G401.6 (cell line): ENCODE results near the gene PIAS1.
"Not testable (repeated sequence)": the region's sequence is repeated elsewhere in the genome, so short reads cannot be mapped to it uniquely, and the experiment has no call there.

Source experiments
- FAIRE-seq: peaks from 2 replicates; lab custom pipeline; 2012; peaks lifted over from hg19 to GRCh38; lab: Jason Lieb, UNC

PIAS1 gene

DNA sequence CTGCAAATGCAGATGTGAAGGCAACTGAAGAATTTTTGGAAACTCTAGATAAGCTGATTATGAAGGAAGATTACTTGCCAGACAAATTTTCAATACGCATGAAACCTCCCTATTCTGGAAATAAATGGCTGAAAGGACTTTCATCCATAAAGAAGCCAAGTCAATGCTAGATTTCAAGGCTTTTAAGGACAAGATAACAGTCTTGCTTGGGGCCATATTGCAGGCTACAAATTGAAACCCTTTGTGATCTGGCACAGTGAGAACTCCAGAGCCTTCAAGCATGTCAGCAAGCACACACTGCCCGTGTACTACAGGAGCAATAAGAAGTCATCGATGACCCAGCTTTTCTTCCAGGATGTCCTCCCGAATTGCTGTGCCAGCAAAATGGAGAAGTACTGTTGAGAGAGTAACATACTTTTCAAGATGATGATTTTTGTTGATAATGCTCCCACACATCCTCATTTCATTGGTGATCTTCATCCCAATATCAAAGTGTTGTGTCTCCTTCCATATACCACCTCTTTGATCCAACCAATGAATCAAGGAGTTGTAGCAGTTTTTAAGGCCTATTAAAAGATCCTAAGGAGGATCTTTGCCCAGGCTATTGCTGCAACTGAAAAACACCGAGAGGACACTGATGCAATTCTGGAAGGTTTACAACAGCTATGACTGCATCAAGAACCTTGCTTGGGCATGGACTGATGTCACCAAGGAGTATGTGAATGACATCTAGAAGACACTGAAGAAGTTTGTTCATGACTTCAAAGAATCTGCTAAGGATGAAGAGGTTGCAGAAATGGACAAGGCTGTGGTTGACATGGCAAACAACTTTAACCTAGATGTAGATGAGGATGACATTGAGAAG is 130.7 kb downstream of the PIAS1 start:
- FAIRE-seq: no peak

DNA sequence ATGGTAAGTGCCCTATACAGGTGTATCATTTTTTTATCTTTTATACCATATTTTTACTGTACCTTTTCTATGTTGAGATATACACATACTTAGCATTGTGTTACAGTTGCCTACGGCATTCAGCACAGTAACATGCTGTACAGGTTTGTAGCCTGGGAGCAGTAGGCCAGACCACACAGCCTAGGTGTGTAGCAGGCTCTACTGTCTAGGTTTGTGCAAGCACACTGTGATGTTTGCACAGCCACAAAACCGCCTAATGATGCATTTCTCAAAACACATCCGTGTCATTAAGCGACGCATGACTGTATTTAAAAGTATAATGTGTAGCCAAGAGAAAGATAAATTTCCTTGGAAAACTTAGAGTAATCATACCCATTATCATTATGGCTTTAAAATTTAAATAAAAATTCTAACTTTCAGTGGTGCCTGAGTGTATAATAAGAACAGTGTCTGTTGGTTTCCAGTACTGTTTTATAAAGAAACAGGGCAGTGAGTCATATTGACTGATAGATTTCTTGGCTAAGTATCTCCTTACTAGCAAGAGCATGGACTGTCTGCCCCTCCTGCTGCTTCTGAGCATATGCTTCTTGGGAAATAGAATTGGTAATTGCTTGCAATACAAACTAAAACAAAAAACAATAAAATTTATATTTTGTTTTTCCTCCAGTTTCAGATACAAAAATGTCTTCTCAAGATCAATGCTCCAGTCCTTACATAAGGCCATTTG is 132.7 kb downstream of the PIAS1 start:
- no peak for FAIRE-seq

DNA sequence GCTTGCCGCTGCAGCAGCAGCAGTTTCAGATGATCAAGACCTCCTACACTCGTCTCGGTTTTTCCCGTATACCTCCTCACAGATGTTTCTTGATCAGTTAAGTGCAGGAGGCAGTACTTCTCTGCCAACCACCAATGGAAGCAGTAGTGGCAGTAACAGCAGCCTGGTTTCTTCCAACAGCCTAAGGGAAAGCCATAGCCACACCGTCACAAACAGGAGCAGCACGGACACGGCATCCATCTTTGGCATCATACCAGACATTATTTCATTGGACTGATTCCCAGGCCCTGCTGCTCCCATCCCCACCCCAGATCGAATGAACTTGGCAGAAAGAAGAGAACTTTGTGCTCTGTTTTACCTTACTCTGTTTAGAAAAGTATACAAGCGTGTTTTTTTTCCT is 133.4 kb downstream of the PIAS1 start:
- FAIRE-seq: no peak

DNA sequence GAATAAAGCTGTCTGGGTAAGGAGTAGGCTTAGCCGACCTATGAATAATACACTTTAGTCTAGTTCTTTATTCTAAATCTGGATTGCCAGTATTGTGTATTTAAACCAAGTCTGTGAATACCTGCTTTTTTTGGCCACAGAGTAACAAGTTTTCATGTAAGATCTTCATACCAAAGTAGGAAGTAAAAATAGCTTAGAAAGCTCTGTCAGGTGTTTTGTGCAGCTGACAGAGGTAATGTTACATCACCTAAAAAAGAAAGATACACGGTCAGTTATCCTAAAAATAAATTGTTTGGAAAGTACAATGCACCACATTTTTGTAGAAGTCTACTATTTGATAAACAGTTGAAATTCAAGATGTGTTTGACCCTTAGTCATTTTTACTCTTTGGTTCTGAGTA is 134.5 kb downstream of the PIAS1 start:
- no peak for FAIRE-seq

DNA sequence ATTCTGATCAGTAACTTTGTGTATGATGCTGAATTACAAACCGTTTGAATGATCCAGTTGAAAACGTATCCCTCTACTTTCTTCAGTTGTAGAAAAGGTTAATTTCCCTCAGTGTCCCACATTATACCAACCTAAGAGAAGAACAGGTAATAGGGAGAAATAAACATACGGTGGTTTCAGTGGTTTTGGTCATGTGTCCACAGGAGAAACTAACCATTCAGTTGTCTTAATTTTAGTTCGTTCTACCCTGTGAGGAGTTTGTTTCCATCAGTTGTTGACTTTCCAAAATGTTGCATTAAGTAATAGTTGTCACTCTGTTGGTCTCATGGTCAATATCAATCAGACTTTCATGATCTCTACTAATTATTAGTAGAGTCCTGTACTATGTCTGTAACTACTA is 135.9 kb downstream of the PIAS1 start:
- FAIRE-seq: no peak

DNA sequence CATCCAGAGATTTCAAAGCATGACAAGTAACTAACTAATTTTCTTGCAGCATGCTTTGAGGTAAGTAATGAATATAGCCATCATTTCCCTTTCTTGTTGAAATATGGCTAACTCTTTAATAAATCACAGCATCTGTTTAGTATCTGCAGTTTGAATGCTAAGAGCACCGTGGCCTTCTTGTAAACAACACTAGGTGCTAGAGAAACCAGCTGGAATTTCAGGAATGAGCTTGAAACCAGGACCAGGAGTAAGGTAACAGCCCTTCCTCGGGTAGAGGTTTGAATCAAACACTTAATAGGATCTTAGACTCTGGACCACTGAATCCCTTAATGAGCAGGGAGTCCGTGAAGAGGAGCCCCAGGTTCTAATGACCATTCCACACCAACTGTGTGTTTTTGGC is 137.4 kb downstream of the PIAS1 start:
- FAIRE-seq: no peak

DNA sequence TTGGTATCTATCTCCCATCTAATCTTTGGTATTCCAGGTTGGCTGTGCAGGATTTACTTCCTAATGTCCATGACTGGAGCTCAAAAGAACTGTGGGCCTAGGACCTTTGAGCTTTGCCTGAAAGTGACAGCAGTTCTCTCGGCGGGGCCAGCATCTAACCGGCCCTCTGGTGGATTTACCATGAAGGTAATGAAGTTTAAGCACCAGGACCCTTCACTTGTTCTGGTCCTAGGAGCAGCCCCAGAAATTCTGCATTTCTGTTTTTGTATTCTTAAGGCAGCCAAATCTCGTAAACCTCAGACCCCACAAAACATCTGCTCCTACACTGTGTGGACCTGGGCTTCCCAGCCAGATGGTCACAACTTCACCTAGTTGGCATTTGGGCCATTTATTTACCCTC is 138.0 kb downstream of the PIAS1 start:
- FAIRE-seq: no peak

DNA sequence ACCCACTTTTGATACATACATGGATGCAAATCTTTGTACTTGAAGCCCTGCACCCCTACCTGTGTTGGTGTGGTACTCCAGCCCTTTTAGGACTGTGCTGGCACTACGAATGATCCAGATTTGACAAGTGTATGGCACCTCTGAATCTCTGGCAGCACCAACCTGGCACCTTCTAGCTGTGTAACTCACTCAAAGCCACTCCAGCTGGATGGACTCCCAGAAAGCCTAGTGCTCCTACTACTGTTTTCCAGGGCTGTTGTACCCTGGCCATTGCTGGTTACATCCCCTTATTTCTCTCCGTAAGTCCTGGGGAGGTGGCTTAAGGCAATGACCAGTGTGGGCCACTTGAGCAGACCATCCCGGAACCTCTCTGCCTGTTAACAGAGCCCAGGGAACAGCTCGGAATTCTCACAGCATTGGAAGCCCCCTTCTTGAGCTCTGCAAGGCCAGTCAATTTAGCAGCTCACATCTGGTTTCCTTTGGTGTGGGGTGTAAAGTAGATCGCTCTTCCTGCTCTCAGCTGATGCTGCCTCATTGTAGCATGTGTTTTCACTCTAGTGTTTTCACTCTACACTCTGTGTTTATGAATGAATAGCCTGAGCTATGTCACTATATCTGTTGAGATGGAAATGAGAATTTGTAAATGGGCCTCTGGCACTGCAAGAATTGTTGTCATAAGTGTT is 138.8 kb downstream of the PIAS1 start:
- FAIRE-seq: no peak

DNA sequence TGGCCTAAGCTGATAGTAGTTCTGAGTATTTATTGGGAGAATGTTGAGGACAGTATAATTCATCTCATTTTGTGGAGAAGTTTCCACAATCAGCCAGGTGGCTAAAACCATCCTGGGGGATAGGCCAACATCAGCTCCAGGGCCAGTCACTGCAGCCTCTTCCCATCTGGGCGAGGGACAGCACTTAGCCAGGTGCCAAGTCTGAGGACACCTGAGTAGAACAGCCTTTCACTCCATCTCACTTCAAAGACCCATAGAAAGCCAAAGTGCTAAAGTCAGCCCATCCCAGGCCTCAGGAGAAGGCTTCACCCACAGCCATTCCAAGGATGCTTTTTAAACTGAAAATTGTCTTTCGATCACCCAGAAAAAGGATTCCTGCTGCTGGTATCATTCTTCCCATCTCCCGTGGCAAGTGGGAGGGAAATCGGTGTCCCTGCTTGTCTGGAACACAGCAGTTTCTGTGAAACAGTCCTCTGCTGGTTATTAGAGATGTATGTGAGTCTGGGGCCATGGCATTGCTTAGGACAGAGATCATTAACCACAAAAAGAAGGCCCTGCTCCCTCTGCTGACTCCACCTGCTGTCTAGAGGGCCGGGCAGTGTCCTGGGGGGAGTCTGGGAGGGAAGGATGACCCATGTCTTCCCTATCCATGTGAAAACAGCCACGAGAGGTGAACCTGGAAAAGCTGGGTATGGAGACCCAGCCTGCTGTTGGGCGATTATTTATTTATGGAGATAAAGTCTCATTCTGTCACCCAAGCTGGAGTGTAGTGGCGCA is 141.4 kb downstream of the PIAS1 start:
- no peak for FAIRE-seq

DNA sequence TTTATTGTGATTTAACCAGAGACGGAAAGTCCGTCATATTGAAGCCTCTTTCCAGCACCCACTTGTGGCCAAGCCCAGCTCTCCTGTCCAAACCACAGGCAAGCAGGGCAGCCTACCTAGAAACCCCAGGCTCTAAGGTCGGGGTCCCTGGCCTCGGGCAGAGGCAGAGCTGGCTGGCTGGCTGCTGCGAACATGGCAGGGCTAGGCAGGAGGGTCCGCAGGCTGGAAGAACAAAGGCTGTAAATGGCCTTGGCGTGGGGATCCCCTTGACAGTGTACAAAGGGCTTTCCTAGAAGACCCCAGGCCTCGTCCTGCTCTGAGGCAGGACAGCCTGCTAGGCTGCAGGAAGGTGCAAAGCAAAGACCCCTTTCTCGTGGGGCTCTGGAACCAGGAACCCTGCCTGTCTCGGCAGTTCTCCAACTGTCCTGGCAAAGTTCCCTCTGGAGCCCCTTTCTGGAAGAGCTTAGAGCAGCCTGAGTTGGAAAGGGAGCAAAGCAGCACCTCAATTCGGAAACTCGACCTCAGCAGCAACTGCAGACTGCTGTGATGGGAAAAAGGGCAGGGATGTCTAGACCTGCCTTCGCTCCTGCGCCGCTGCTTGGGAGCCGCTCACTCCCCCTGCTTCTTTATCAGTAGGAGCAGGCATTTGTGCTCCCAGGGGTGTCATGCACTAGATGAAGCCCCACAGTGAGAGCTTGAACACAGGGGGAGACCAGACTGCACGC is 142.5 kb downstream of the PIAS1 start:
- no peak for FAIRE-seq

DNA sequence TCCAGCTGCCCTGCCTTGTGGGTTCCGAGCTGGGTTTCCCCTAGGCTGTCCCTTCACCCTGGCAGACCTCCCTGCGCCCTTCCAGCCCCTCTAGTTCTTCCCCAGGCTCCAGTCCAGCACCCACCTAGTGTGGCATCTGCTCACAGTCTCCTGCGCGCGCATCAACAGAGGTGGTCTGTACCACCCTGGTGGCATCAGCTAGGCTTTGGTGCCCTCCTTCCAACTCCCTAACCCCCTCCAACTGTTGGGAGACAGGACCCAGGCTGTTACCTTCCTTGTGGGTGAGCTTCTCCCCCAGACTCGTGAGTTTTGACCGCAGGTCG is 143.0 kb downstream of the PIAS1 start:
- FAIRE-seq: no peak

DNA sequence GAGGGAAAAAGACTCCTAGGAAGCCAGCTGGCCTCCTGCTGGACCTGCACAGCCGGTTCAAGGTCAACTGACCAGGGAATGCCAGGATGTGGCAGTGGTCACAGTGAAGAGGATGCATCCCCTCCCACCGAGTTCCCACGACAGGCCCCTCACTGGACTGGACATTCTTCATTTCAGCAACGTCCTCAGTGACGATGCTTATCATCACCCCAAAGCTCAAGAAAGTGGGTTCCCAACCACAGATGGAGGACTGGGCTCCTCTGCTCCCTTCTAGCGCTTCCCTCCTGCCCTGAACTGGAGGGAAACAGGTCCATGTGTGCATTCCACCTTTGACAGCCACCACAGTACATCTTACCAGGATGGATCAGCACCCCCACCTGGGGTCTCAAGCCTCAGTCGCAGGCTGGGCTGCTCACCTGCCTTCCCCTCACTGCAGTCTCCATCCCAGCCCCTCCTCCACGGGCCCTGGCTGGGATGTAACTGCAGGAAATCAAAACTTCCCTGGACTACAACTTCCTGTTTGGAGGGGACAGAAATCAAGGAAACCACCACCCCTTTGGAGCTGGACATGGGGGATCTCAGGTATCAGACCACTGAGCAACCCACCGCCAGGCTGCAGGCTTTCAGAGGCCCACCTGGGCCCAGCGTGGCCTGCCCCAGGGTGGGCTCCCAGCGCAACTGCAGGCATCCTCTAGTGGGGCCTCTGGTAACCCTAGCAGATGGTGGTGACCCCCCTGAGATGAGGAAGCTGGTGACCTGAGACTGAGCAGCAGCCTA is 143.7 kb downstream of the PIAS1 start:
- FAIRE-seq: no peak

DNA sequence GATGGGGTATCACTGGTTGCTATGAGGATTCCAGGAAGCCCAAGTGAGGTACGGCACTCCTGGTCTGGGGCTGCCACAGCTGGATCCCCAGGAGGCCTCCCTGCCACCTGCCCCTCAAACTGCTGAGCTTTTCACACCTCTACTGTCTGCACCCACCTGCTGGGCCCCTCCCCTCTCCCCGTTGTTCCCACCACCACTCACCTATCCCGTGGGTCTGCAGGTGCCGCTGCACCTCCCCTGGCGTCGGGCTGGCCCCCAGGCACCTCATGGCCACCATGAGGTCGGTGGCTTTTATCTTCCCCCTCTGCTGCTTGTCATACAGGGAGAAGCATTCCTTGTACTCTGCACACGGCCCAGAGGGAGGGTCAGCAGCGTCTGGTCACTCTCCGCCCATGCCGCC is 145.2 kb downstream of the PIAS1 start:
- no peak for FAIRE-seq

DNA sequence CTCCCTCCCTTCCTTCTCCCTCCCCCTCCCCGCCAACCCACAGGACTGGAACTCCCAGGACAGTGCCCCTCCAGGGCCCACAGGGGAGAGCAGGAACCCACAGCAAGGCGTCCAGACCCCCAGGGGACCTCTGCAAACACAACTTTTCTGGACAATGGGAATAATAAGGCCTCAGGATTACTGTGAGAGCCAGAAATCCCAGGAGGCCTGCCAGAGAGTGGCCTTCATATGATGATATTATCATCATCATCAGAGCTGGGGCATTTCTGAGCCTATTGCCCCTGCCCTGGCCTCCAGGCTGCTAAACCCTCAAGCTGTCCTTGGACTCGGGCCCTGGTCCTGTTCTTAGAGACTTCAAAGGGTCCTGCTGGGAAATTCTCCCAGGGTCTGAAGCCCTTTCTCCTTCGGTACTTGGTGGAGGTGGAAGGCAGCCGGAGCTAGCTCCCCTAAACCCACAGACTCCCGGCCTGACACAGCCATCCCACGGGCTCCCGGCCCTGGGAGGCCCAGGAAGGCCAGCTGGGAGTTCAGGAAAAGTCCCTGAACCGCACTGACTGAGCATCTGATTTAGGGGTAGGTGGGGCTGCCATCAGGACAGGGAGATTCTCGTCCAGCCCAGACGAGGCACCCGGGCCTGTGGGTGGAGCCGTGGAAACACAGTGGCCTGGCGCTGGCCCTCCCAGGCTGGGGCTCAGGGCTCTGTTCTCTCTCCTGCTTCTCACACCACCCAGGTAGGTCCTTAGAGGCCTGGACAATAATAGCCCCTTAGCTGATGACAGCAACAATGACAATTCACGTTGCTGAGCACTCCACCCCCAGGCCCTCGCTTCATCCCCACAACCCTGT is 146.1 kb downstream of the PIAS1 start:
- FAIRE-seq: no peak

DNA sequence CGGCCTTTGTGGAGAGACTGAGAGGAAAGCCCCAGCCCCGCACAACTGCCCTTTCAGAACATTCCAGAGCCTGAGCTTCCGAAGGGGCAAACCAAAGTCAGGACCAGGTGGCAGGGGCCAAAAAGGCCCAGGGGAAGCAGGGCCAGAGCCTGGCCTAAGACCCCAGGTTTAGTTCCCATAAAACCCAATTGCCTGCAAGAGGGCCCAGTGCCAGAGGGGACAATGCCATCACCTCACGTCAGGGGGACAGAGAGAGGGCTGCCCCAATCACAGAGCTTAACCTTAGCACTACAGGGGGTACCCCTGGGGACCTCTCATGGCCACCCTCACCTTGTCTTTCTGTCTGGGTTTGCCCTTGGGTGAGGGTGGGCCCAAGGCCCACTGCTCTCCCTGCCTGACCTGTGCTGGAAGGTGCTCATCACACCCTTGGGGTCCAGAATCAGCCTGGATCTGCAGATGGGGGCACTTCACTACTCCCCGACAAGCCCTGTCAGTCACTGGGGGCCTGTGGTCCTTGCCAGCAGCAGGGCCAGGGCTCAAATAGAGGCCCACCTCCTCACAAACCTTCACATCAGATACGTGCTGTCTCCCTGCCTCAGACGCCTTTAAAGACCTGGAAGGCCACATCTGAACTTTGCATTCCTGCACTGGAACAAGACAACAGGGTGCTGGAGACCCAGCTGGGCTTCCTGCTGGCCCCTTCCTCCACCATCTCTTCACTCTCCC is 147.2 kb downstream of the PIAS1 start:
- FAIRE-seq: no peak

DNA sequence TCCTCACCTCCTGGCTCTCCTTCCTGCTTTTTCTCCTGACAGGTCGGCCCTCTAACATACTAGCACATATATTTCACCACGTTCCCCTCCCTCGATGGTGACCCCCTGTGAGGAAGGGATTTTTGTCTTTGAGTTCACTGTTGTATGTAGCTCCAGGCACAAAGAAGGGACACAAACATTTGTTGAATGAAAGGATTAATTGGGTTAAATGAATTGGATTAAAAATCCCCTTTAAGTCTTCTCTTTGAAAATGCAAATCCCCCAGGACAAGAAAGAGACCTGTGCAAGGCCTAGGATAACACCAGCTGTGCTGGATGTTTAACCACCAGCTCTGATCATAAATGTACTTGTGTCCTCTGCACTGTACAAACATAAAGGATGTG is 147.8 kb downstream of the PIAS1 start:
- FAIRE-seq: no peak

DNA sequence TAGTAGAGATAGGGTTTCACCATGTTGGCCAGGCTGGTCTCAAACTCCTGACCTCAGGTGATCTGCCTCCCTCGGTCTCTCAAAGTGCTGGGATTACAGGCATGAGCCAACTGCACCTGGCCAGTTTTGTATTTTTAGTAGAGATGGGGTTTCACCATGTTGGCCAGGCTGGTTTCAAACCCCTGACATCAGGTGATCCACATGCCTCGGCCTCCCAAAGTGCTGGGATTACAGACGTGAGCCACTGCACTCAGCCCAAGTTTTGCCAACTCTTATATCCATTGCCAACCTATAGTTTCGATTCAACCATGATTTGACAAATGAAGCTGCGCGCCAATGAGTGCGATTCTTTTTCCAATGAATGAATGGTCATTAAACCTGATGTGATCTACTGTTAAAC is 148.9 kb downstream of the PIAS1 start:
- FAIRE-seq: not testable (repeated sequence)

DNA sequence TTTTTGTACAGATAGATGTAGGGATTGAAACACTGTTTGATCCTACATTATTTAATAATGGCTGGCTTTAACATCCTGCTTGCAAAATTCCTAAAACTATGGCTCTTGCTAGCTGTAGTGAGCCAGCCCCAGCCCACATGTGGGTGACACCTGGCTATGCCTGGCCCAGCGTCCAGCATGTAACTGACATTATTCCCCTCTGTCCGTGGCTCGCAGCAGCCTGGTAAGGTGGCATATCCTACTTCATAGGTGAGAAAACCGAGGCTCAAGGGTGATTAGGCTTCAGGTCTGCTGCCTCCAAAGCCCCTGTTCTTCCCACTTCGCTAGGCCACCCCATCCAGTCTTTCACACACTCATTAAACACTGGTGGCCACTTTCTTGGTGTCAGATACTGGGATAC is 149.4 kb downstream of the PIAS1 start:
- no peak for FAIRE-seq

DNA sequence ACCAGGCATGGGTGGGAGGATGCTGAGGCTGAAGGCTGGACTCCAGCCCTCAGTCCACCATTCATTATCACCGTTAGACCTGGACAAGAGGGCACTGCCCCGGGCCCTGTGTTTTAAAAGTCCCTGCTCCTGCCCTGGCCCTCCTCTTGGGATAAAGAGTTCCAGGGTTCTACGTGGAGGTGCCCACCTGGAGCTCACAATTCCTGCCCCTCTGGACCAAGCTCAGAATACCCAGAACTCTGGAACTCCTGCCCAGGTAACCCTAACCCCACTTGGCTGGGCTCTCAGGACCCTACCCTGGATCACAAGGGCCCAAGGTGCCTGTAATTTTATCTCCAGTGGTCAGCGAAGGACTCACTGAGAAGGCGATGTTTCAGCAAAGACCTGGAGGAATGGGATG is 149.8 kb downstream of the PIAS1 start:
- FAIRE-seq: no peak

DNA sequence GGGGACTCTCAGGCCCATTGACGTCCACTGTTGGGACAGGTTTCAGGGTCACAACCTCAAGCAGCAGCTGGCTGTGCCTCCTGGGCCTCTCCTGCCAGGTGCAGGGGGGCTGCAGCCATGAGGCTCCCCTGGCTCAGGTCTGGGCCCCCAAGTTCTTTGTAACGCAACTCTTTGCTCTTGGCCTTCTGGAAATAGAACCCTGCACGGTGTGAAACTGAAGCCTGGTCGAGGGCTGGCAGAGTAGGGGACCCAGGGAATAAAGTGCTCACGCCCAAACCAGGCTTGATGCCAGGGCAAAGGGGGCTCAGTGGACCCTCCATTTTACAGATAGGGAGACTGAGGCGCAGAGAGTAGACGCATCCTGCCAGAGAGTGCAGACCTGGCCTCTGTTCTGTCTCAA is 150.2 kb downstream of the PIAS1 start:
- FAIRE-seq: no peak
